Measurements from ENCODE around the gene ZNF709.

DNA sequence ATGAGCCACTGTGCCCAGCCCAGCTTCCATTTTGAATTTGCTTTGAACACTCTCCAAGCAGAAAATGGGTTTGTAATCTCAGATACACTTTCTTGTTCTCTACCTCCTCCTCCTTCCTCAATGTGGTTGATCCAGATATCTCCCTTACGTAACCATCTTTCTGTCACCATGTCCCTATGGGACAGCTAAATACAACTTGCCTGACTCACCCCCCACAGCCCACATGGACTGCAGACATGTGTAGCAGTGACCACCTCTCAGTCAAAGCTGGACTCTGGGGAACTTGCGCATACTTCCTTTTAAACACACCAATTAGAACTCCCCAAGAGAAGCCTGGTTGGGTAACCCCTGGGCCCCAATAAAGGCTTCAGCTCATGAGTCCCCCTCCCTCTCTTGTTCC is 72.7 kb downstream of the ZNF709 start:
- TF ChIP-seq, protein P1, sequence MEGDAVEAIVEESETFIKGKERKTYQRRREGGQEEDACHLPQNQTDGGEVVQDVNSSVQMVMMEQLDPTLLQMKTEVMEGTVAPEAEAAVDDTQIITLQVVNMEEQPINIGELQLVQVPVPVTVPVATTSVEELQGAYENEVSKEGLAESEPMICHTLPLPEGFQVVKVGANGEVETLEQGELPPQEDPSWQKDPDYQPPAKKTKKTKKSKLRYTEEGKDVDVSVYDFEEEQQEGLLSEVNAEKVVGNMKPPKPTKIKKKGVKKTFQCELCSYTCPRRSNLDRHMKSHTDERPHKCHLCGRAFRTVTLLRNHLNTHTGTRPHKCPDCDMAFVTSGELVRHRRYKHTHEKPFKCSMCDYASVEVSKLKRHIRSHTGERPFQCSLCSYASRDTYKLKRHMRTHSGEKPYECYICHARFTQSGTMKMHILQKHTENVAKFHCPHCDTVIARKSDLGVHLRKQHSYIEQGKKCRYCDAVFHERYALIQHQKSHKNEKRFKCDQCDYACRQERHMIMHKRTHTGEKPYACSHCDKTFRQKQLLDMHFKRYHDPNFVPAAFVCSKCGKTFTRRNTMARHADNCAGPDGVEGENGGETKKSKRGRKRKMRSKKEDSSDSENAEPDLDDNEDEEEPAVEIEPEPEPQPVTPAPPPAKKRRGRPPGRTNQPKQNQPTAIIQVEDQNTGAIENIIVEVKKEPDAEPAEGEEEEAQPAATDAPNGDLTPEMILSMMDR (conservative IDR thresholded peaks at IDR 0.05; ENCODE audit: low read length) = no peak
- no peak for TF ChIP-seq EZH2phosphoT487 (IDR thresholded peaks at IDR 0.05; ENCODE audit: borderline replicate concordance, low read depth, low read length)

All from OCI-LY7 (cell line).